Globus pallidus (tissue), 1 donor: ENCODE data around the gene SIK3.
"Not testable (repeated sequence)": the region's sequence is repeated elsewhere in the genome, so short reads cannot be mapped to it uniquely, and the experiment has no call there.

Experiments used
- DNase-seq: peaks from one replicate; pipeline ENCODE4 v3.0.0-alpha.2; 2015; ENCODE audit warnings: low spot score

SIK3 gene

GRCh38 chr11:116840224-116840745 is 257.9 kb downstream of the SIK3 start:
- DNase-seq = peak; percentile 53

- DNase-seq = no peak
Observed at GRCh38 chr11:116838321-116839084, 259.7 kb downstream of the SIK3 start.

GRCh38 chr11:116837231-116838091 is 260.8 kb downstream of the SIK3 start, which contains the start of gene APOA1:
Gene APOA1, minus strand, starts transcription at chr11:116837622. Its CDS starts 235 bp downstream, at chr11:116837387.
- DNase-seq = no peak

- DNase-seq = no peak
Observed at GRCh38 chr11:116836632-116836991, 261.6 kb downstream of the SIK3 start.

GRCh38 chr11:116835791-116836631 is 262.2 kb downstream of the SIK3 start:
- peak; percentile 79 for DNase-seq

- DNase-seq = no peak
Observed at GRCh38 chr11:116835042-116835772, 263.0 kb downstream of the SIK3 start.

GRCh38 chr11:116834535-116835041 is 263.6 kb downstream of the SIK3 start:
- DNase-seq = not testable (repeated sequence)

GRCh38 chr11:116833816-116834534 is 264.3 kb downstream of the SIK3 start:
- no peak for DNase-seq

- no peak for DNase-seq
Observed at GRCh38 chr11:116833491-116833815, 264.8 kb downstream of the SIK3 start.

- DNase-seq = no peak
Observed at GRCh38 chr11:116832350-116833290, 265.6 kb downstream of the SIK3 start.

- DNase-seq = no peak
Observed at GRCh38 chr11:116831790-116832349, 266.4 kb downstream of the SIK3 start.

- DNase-seq = no peak
Observed at GRCh38 chr11:116830184-116830912, 267.9 kb downstream of the SIK3 start.

- DNase-seq = no peak
Observed at GRCh38 chr11:116829525-116830183, 268.6 kb downstream of the SIK3 start, which contains the start of gene APOC3. Gene APOC3, plus strand, starts transcription at chr11:116829907. Its CDS starts 676 bp downstream, at chr11:116830583.

- DNase-seq = no peak
Observed at GRCh38 chr11:116828632-116829524, 269.4 kb downstream of the SIK3 start.

GRCh38 chr11:116827461-116827860 is 270.8 kb downstream of the SIK3 start:
- no peak for DNase-seq

GRCh38 chr11:116826751-116827431 is 271.3 kb downstream of the SIK3 start:
- no peak for DNase-seq
